Lower leg skin (tissue), 3 donors: ENCODE results near the gene CNOT10.

ENCODE experiments used
- CTCF ChIP-seq, 3 donors: fragments of 450-650 bp; IDR thresholded peaks; one replicate each; pipeline ENCODE4 v1.5.1; 2016; ENCODE audit warnings: antibody characterized with exemption in 3 of 3, mild to moderate bottlenecking in 3 of 3, moderate library complexity in 2 of 3
- POLR2A ChIP-seq, 2 donors: fragments of 450-650 bp; IDR thresholded peaks; one replicate each; pipeline ENCODE4 v1.6.1; 2016 to 2017; ENCODE audit warnings: antibody characterized with exemption in 2 of 2, mild to moderate bottlenecking in 1 of 2, moderate library complexity in 1 of 2

GRCh38 chr3:32700244-32700643 lies 15.3 kb downstream of the CNOT10 start:
- TF ChIP-seq CTCF (IDR thresholded peaks at IDR 0.05) (no peak), POLR2A (IDR thresholded peaks at IDR 0.05) (no peak)
